HUES64 (cell line): ENCODE results near the gene GLIS2.

Experiments
- H3K27ac ChIP-seq: 2 replicates; pipeline ENCODE4 v1.7.0; 2013; ENCODE audit warnings: low read depth, low read length, inconsistent platforms
- H3K27me3 ChIP-seq: 2 replicates; pipeline ENCODE4 v1.6.1; 2013; ENCODE audit warnings: mild to moderate bottlenecking, low read length; ENCODE audit not compliant: insufficient read depth
- H3K36me3 ChIP-seq: 2 replicates; pipeline ENCODE4 v1.6.1; 2013; ENCODE audit warnings: mild to moderate bottlenecking, low read length; ENCODE audit not compliant: insufficient read depth
- H3K4me1 ChIP-seq: 2 replicates; pipeline ENCODE4 v1.6.1; 2013; ENCODE audit warnings: mild to moderate bottlenecking, low read length, moderate library complexity; ENCODE audit not compliant: insufficient read depth
- H3K4me3 ChIP-seq: 2 replicates; pipeline ENCODE4 v1.5.1; 2013; ENCODE audit warnings: mild to moderate bottlenecking, low read length, moderate library complexity
- H3K9ac ChIP-seq: 2 replicates; pipeline ENCODE4 v1.6.1; 2013; ENCODE audit warnings: mild to moderate bottlenecking, low read depth, low read length
- H3K9me3 ChIP-seq: 2 replicates; pipeline ENCODE4 v1.6.1; 2013; ENCODE audit warnings: low read depth, low read length; ENCODE audit not compliant: insufficient read depth
- WGBS: fragments of 150-250, 120-280 bp; methylation state at CpG from one replicate; pipeline ENCODE4 v1.1.7; 2013; ENCODE audit warnings: missing lambda C conversion rate; 5-methylcytosine and 5-hydroxymethylcytosine counted together

The GLIS2 gene

DNA sequence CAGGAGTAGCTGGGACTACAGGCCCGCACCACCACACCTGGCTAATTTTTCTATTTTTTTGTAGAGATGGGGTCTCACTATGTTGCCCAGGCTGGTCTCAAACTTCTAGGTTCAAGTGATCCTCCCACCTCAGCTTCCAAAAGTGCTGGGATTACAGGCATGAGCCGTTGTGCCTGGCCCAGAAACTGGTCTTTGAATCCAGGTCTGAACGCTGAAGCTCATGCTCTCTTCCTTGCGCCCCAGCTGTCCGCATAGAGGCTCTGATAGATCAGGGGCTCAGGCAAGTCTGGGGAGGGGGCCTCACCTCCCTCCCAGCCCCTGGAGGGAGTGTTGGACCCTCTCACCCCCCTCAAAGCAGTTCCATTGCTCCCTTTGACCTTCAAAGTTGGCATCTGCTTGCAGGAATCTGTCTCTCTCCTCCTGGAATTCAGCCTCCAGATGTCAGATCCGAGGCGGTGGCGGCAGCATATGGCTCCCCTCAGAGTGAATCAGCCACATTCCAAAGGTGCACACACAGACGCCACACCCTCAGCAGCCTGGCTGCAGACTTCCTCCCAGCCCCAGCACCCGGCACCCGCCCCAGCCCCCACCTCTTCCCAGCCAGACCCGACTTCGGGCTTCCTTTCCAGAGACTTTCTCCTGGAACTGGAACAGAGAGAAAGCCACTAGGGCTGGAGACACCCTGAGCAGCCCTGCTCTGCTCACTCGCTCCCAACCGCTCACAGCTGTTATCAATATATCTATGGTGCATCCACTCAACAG, 16.9 kb upstream of the GLIS2 start:
- H3K9me3 ChIP-seq: no peaks in the 10 kb centered on the region
- no peak overlapping the region for H3K9ac ChIP-seq
- WGBS: 46% methylated on average over 14 of the region's 15 CpGs
- peaks cover 14% of the 10 kb centered on the region for H3K4me1 ChIP-seq
- peak overlapping the region; percentile 80; the same call in 1 of the 2 replicates for H3K27ac ChIP-seq
- H3K36me3 ChIP-seq: peaks cover 7% of the 10 kb centered on the region; the same call in 1 of the 2 replicates
- no peak overlapping the region for H3K4me3 ChIP-seq
- no peaks in the 10 kb centered on the region for H3K27me3 ChIP-seq

DNA sequence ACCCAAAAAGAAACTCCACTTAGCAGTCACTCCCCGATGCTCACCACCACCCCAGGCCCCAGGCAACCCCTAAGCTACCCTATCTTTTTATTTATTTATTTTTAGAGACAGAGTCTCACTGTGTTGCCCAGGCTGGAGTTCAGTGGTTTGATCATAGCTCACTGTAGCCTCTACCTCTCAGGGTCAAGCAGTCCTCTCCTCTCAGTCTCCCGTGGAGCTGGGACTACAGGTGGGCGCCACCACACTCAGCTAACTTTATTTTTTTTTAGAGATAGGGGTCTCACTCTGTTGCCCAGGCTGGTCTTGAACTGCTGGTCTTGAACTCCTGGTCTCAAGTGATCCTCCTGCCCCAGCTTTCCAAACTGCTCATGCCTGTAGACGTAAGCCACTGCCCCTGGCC, 14.7 kb upstream of the GLIS2 start:
- Histone ChIP-seq H3K27me3 (no peaks in the 10 kb centered on the region), H3K36me3 (peaks cover 10% of the 10 kb centered on the region), H3K27ac (no peak overlapping the region), H3K4me3 (no peak overlapping the region), H3K9ac (no peak overlapping the region), H3K9me3 (no peaks in the 10 kb centered on the region), H3K4me1 (peaks cover 15% of the 10 kb centered on the region)
- 96% methylated on average over 2 of the region's 4 CpGs for WGBS

DNA sequence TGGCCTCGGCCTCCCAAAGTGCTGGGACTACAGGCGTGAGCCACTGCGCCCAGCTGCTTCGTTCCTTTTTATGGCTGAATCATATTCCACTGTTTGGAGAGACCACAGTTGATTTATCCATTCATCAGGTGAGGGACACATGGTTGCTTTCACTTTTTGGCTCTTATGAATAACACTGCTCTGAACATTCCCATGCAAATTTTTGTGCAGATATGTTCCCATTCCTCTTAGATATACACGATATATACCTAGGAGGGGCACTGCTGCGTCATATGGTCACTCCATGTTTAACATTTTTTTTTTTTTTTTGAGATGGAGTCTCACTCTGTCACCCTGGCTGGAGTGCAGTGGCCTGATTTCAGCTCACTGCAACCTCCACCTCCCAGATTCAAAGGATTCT, 13.9 kb upstream of the GLIS2 start:
- Histone ChIP-seq H3K36me3 (peaks cover 10% of the 10 kb centered on the region), H3K9ac (no peak overlapping the region), H3K4me1 (peaks cover 21% of the 10 kb centered on the region), H3K4me3 (no peak overlapping the region), H3K27me3 (no peaks in the 10 kb centered on the region), H3K9me3 (no peaks in the 10 kb centered on the region), H3K27ac (no peak overlapping the region)
- WGBS: 98% methylated on average over 6 of the region's 6 CpGs

DNA sequence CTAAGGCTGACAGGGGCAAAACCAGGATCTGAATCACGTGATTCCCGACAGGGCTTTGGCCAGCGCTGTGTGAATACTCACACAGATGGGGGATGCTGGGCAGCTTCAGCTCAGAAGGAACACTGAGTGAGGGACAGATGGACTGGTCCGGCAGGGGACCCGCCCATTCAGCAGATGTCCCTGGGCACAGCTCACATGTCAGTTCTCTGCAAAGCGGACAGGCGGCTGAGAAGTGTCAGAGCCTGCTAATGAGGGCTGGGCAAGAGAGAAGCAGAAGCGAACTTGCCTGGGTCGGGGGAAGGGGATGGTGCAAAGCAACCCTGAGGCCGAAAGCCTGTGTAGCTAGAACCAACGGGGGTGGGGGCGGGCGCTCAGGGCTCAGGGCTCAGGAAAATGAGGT, 11.9 kb upstream of the GLIS2 start:
- Histone ChIP-seq H3K4me1 (peaks cover 19% of the 10 kb centered on the region; the same call in 1 of the 2 replicates), H3K9ac (no peak overlapping the region; the same call in 1 of the 2 replicates), H3K27ac (0 out of 2 replicates have a peak overlapping the region, but pooled peaks have one; percentile 14), H3K27me3 (no peaks in the 10 kb centered on the region), H3K4me3 (no peak overlapping the region), H3K9me3 (no peaks in the 10 kb centered on the region), H3K36me3 (peaks cover 10% of the 10 kb centered on the region)
- 71% methylated on average over 13 of the region's 13 CpGs for WGBS

DNA sequence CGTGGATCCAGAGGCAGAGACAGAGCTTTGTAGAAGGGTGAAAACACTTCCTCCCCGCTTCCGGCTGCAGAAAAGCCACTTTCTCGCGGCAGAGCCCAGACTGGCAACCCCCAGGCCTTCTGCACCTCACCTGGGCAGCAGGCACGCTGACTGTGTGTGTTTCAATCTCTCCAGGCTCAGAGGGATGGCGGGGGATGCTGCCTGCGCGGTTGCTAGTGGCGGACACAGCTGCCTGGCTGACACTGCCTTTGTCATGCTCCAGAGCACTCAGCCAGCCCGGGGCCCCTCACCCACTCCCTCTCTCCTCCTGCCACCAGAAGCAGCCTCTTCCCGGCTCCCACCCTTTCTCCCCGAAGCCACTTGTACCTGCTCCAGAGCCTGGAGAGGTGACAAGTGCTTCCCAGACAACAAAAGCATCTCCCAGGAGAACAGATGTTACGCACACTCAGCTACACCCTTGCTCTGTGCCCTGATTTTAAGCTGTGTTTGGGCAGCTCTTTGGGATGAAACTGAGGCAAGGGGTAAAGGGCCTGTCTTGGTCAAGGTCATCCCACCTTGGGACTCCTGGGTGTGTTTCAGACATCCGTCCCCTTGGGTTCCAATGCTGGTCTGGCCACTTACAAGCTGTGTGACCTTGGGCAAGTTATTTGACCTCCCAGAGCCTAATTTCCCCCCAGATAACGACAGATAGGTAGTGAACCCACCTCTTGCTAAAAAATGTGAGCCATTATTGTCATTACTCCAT, 9.2 kb upstream of the GLIS2 start:
- Histone ChIP-seq H3K9me3 (no peaks in the 10 kb centered on the region), H3K27me3 (no peaks in the 10 kb centered on the region), H3K36me3 (peaks cover 7% of the 10 kb centered on the region), H3K4me3 (peak overlapping the region; percentile 64), H3K9ac (peak overlapping the region; percentile 36), H3K4me1 (peaks cover 21% of the 10 kb centered on the region; the same call in 1 of the 2 replicates), H3K27ac (peak overlapping the region; percentile 47; the same call in 1 of the 2 replicates)
- 52% methylated on average over 16 of the region's 16 CpGs for WGBS

DNA sequence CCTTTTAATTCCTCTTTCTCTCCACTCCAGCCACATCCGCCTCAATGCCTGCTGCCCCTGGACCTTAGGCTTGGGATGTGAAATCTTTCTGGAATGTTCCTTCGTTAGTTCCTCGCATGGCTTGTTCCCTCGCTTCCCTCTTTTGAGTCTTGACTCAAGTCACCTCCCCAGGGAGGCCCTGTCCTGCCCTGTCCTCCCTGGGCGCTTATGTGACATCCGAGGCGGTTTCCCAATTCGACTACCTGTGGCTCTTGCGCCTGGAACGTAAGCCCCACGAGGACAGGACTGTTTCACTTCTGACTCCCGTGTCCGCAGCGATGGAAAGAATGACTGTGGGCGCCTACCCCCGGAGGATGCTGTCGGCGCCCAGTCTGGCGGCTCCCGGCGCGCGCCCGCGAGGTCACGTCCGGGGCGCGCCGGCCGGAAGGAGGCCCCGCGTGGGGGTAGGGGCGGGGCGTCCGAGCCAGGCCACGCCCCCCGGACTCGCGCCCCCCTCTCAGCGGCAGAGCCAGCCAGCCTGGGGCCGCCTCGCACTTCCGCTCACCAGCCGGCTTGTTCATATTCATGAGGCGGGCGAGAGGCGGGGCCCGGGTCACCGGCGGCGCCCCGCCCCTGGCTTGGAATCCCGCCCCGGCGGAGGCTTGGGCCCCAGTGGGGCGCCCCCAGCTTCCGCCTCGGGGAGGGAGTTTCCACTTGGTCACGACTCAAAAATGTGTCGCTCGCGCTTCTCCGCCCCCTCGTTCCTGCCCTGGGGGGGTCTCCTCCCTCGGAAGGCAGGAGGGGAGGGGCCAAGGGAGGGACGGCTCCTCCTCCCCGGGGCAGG, 8.4 kb upstream of the GLIS2 start:
- peaks cover 21% of the 10 kb centered on the region; the same call in 1 of the 2 replicates for H3K4me1 ChIP-seq
- no peaks in the 10 kb centered on the region for H3K27me3 ChIP-seq
- peak overlapping the region; percentile 56 for H3K9ac ChIP-seq
- H3K27ac ChIP-seq: peak overlapping the region; percentile 86; the same call in 1 of the 2 replicates
- peaks cover 3% of the 10 kb centered on the region; the same call in 1 of the 2 replicates for H3K36me3 ChIP-seq
- H3K9me3 ChIP-seq: no peaks in the 10 kb centered on the region
- WGBS: 5% methylated on average over 68 of the region's 68 CpGs
- peak overlapping the region; percentile 64 for H3K4me3 ChIP-seq

DNA sequence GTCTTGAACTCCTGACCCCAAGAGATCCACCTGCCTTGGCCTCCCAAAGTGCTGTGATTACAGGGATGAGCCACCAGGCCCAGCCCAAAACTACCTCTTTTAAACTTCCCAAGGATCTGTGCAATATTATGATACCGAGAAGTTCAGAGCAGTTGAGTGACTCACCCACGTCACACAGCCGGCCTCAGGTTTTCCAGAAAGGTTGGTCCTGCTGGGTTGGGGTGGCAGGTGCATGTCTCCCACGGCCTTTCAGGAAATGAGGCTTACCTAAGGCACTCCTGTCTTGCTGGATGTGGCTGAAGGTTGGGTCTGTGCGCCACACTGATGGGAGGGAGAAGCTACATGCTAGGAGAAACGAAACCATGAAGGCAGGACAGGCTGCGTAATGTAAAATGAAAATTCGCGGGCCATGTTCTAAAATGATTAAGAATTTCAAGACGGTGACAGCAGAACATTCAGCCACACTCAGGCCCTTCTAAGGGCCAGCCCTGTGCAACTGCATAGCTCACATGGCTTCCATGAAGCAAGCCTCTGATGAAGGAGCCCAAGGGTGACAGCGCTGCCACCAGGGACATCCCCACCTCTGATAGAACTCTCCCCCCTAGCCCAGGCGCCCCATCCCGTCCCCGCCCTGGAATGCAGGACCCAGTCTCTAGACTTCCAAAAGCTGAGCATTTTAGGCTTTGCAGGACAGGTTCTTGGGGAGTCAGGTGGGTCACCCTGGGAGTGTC, 6.6 kb upstream of the GLIS2 start:
- Histone ChIP-seq H3K36me3 (peaks cover 3% of the 10 kb centered on the region; the same call in 1 of the 2 replicates), H3K27ac (no peak overlapping the region), H3K9me3 (no peaks in the 10 kb centered on the region), H3K4me1 (peaks cover 15% of the 10 kb centered on the region; the same call in 1 of the 2 replicates), H3K4me3 (no peak overlapping the region), H3K9ac (no peak overlapping the region), H3K27me3 (peaks cover 11% of the 10 kb centered on the region)
- WGBS: 84% methylated on average over 14 of the region's 14 CpGs

DNA sequence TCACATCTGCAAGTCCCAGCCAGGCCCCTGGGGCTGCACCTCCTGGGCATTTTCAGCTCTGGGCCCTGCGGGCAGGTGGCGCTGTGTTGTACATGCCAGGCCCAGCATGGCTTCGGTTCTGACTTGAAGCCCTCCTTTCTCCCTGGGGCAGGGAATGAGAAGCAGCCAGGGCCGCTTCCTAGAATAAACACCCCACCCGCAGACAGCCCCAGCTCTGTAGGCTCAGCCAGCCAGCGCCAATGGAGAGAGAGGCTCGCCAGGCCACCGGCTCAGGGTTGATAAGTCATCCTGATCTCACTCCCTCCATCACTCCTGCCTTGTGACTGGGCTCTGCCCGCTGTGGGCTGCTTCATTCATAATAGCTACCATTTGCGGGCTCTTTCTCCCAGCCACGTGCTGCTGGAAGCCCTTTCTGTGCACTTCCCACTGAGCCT, 6.0 kb upstream of the GLIS2 start:
- Histone ChIP-seq H3K4me1 (peaks cover 11% of the 10 kb centered on the region; the same call in 1 of the 2 replicates), H3K36me3 (peaks cover 3% of the 10 kb centered on the region; the same call in 1 of the 2 replicates), H3K4me3 (no peak overlapping the region), H3K27me3 (peaks cover 17% of the 10 kb centered on the region), H3K9ac (0 out of 2 replicates have a peak overlapping the region, but pooled peaks have one; percentile 2), H3K9me3 (no peaks in the 10 kb centered on the region), H3K27ac (0 out of 2 replicates have a peak overlapping the region, but pooled peaks have one; percentile 14)
- WGBS: 16% methylated on average over 11 of the region's 11 CpGs

DNA sequence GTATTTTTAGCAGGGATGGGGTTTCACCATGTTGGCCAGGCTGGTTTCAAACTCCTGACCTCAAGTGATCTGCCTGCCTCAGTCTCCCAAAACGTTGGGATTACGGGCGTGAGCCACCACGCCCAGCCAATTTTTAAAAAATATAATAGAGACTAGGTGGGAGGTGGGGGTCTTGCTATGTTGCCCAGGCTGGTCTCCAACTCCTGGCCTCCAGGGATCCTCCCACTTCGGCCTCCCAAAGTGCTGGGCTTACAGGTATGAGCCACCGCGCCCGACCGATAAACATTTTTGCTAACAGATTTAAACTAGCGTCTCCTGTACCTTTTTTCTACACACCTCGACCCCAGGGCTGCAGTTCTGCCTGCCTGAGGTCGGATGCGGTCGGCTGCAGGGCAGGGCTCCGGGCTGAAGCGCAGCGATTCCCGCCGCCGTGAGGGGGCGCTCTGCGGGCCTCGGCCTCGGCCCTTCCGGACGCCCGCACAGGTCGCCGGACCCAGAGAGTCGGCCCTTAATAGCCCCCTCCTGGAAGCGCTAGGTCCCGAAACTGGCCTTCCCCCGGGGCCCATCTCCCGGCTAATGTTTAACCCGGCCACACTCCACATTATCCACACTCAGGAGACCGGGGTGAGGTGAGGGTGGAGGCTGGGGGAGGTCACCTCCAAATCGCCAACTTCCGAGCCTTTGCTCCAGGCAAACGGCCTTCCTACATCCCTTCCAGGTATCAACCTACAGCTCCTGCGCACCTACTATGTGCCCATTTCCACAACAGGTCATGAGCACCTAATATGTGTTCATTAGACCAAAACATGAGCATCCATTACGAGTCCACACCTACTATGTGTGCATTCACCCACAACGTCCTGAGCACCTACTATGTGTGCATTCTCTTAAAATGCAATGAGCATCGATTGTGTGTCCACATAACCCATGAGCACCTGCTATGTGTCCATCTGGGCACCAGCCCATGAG, 2.0 kb upstream of the GLIS2 start:
- H3K36me3 ChIP-seq: no peaks in the 10 kb centered on the region
- no peak overlapping the region for H3K27ac ChIP-seq
- H3K4me1 ChIP-seq: peaks cover 19% of the 10 kb centered on the region
- peak overlapping the region; percentile 12; the same call in 1 of the 2 replicates for H3K4me3 ChIP-seq
- no peaks in the 10 kb centered on the region for H3K9me3 ChIP-seq
- no peak overlapping the region for H3K9ac ChIP-seq
- H3K27me3 ChIP-seq: peaks cover 20% of the 10 kb centered on the region
- 14% methylated on average over 34 of the region's 43 CpGs for WGBS
